ENCODE measurements around the gene HPSE.
"Not testable (repeated sequence)": the region's sequence is repeated elsewhere in the genome, so short reads cannot be mapped to it uniquely, and the experiment has no call there.

HPSE gene

DNA sequence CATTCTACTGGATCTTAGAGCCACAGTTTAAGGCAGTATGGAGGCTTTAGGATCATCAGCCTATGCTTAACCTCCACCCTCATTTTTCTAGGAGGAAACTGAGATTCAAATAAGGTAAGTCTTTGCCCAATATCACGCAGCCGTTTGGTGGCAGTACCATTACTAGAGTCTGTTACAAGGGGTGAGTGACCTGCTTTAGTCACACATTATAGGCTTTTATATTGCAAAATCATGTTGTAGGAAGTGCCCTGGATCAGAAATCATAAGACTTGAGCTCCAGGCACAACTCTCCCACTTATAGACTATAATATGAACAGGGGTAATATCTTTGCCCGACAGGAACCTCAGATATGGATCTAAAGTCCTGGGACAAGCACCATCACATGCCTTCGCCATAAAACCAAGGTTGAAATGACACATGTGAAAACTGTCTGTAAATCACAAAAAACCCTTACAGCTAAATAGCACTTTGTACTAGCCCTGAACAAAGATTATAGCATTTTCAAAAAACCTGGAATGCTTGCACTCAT is 19.2 kb downstream of the HPSE start:
- no peak for DNase-seq (ENCODE audit: low spot score)
- no peak for TF ChIP-seq CTCF (IDR thresholded peaks at IDR 0.05; ENCODE audit: borderline replicate concordance, control extremely low read depth, extremely low read depth, insufficient read depth, missing control alignments)
- in situ Hi-C loops (cut with MboI; ENCODE audit: low sequenced_read_pairs, unreplicated experiment) = no loop called here

- no peak for DNase-seq (ENCODE audit: low spot score)
- in situ Hi-C loops (cut with MboI; ENCODE audit: low sequenced_read_pairs, unreplicated experiment) = no loop called here
- TF ChIP-seq CTCF (IDR thresholded peaks at IDR 0.05; ENCODE audit: borderline replicate concordance, control extremely low read depth, extremely low read depth, insufficient read depth, missing control alignments) = no peak
Measured at GRCh38 chr4:83308672-83309071, 26.0 kb downstream of the HPSE start.

DNA sequence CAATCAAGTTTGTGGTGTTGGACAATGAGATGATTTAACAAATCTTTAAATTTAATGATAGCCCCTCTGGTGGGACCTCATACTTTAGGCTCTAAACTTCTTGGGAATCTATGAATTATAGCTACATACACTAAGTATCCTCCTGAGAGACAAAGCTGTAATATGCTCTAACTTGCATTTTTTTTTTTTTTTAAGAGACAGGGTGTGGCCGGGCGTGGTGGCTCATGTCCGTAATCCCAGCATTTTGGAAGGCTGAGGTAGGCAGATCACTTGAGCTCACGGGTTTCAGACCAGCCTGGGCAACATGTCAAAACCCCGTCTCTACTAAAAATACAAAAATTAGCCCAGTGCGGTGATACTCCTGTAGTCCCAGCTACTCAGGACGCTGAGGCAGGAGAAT is 26.7 kb downstream of the HPSE start:
- no peak for TF ChIP-seq CTCF (IDR thresholded peaks at IDR 0.05; ENCODE audit: borderline replicate concordance, control extremely low read depth, extremely low read depth, insufficient read depth, missing control alignments)
- no peak for DNase-seq (ENCODE audit: low spot score)
- in situ Hi-C loops (cut with MboI; ENCODE audit: low sequenced_read_pairs, unreplicated experiment) = no loop called here

DNA sequence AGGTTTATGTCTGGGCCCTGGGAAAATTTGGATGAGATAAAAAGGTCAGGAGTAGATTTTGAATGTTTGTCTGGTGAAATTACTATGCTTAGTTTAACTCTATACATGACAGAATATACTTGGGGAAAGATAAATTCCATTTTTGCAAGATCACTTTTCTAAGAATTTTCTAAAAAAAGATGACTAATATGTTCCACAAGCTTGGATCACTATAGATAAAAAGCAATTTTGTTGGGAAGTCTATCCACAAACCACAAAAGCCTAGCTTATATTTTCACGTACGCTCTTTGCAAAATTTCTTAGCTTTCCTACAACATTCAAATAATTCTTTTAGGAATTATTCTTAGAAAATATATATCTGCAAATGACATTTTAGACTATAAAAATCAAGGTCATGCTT is 29.5 kb downstream of the HPSE start:
- TF ChIP-seq CTCF (IDR thresholded peaks at IDR 0.05; ENCODE audit: borderline replicate concordance, control extremely low read depth, extremely low read depth, insufficient read depth, missing control alignments) = no peak
- DNase-seq (ENCODE audit: low spot score) = no peak
- in situ Hi-C loops (cut with MboI; ENCODE audit: low sequenced_read_pairs, unreplicated experiment) = no loop called here

DNA sequence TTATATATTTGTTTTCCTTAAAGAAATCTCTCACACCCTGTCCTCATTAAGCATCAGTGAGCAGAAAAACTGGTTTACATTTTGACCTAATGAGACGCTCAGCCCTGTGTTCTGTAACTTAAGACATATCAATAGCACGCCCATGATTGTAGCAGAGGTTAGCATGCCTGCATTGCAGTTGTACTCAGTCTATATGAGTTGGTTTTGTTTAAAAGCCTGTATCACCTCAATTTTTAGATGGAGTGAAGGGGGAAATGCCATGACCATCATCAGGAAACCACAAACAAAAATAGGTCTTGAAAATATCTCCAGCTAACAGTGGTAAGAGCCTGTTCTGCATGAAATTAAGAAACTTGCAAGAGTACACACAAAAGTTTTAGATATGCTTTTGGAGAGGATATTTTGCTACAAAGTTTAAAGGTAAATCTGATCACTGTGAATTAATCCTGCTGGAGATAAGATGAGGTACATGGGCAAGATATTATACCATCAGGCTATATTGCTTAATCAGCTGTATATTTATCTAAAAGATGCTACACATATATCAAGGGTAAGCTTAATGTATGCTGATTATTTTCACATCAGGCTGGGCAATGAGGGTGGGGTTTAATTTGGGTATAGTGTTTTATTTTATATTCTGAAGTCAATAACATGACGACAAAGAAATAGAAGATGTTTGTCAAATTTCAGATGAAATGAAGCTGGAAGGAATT is 36.9 kb downstream of the HPSE start:
- TF ChIP-seq CTCF (IDR thresholded peaks at IDR 0.05; ENCODE audit: borderline replicate concordance, control extremely low read depth, extremely low read depth, insufficient read depth, missing control alignments) = no peak
- no peak for DNase-seq (ENCODE audit: low spot score)
- in situ Hi-C loops (cut with MboI; ENCODE audit: low sequenced_read_pairs, unreplicated experiment) = no loop called here

DNA sequence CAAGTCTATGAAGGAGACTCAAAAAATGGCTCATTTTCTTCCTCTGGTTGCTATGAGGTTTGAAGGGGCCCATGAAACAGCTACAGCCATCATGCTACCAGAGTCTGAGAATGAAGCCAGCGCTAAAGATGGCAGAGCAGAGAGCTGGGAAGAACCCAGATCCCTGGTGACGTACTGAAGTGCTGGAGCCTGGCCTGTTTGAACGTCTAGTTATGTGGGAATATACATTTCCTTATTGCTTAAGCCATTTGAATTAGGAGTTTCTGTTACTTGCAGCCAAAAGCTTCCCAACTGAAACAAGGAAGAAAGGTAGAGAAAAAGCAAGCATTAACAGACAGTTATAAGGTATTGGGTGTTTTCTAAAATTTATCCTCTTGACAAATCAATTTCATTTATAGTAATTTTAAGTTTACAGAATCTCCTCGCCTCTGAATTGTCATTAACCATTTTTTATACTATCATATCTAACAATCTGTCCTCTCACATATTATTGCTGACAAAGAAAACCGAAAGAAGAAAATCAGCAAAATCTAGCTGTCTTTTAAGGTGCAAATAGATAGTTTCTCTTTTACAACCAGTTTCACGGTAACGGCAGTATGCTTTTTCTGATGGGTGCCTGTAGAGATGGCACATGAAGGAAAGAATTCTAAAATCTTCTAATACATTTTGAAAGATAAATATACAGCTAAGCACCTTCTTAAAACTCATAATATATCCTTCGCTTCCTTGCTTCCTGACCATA is 41.2 kb downstream of the HPSE start:
- in situ Hi-C loops (cut with MboI; ENCODE audit: low sequenced_read_pairs, unreplicated experiment) = no loop called here
- no peak for TF ChIP-seq CTCF (IDR thresholded peaks at IDR 0.05; ENCODE audit: borderline replicate concordance, control extremely low read depth, extremely low read depth, insufficient read depth, missing control alignments)
- no peak for DNase-seq (ENCODE audit: low spot score)

DNA sequence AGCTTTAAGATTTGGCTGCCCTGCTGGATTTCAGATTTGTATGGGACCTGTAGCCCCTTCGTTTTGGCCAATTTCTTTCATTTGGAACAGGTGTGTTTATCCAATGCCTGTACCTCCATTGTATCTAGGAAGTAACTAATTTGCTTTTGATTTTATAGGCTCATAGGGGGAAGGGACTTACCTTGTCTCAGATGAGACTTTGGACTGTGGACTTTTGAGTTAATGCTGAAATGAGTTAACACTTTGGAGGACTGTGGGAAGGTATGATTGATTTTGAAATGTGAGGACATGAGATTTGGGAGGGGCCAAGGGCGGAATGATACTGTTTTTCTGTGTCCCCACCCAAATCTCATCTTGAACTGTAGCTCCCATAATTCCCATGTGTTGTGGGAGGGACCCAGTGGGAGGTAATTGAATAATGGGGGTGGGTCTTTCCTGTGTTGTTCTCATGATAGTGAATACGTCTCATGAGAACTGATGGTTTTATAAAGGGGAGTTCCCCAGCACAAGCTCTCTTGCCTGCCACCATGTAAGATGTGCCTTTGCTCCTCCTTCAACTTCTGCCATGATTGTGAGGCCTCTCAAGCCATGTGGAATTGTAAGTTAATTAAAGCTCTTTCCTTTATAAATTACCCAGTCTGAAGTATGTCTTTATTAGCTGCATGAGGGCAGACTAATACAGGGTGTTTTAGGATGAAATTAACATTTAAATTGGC is 44.4 kb downstream of the HPSE start:
- in situ Hi-C loops (cut with MboI; ENCODE audit: low sequenced_read_pairs, unreplicated experiment); DNase-seq (ENCODE audit: low spot score): not testable (repeated sequence)

- DNase-seq (ENCODE audit: low spot score); in situ Hi-C loops (cut with MboI; ENCODE audit: low sequenced_read_pairs, unreplicated experiment): not testable (repeated sequence)
Measured at GRCh38 chr4:83288381-83288780, 46.3 kb downstream of the HPSE start.
